ENCODE results near the gene LRRC34.

- TF ChIP-seq CTCF (conservative IDR thresholded peaks at IDR 0.05 in 1 of 2, IDR thresholded peaks at IDR 0.05 in 1 of 2; ENCODE audit: low read depth in 1 of 2, low read length in 2 of 2) (no peak), EZH2 (IDR thresholded peaks at IDR 0.05; ENCODE audit: low read length, missing control alignments) (no peak)
Observed at GRCh38 chr3:169818316-169818715, 5.6 kb upstream of the LRRC34 start.
